Mesenchymal stem cell (in vitro differentiated cells and primary cell): ENCODE results near the gene GLMN.
A peak's percentile ranks its signal among the peaks of the same experiment; 100 is the strongest.

Source experiments
- DNase-seq: peaks from one replicate; pipeline ENCODE4 v3.0.0-alpha.2; 2013
- H2AFZ ChIP-seq: one replicate; pipeline ENCODE4 v1.6.1; 2013; ENCODE audit warnings: low read depth, mild to moderate bottlenecking, control low read depth, inconsistent platforms, low read length, moderate library complexity
- H2AK5ac ChIP-seq: 2 replicates; pipeline ENCODE4 v1.6.1; 2013; ENCODE audit warnings: low read length, moderate library complexity, mild to moderate bottlenecking, inconsistent platforms; ENCODE audit not compliant: severe bottlenecking
- H2BK120ac ChIP-seq: one replicate; pipeline ENCODE4 v1.6.1; 2013; ENCODE audit warnings: low read depth, mild to moderate bottlenecking, inconsistent platforms, low read length, moderate library complexity
- H2BK12ac ChIP-seq, 2 experiments: one replicate each; pipeline ENCODE4 v1.6.1; 2013; ENCODE audit warnings: inconsistent platforms in 2 of 2, low read length in 2 of 2, mild to moderate bottlenecking in 2 of 2, moderate library complexity in 2 of 2, control low read depth in 1 of 2
- H2BK15ac ChIP-seq: one replicate; pipeline ENCODE4 v1.6.1; 2013; ENCODE audit warnings: mild to moderate bottlenecking, low read depth, inconsistent platforms; ENCODE audit not compliant: poor library complexity, severe bottlenecking
- H2BK5ac ChIP-seq: 2 replicates; pipeline ENCODE4 v1.6.1; 2013; ENCODE audit warnings: low read depth, mild to moderate bottlenecking, low read length, control low read depth, inconsistent platforms; ENCODE audit not compliant: poor library complexity, severe bottlenecking
- H3K14ac ChIP-seq, 2 experiments: one replicate each; pipeline ENCODE4 v1.6.1; 2013; ENCODE audit warnings: inconsistent platforms in 2 of 2, low read length in 2 of 2, control low read depth in 1 of 2, mild to moderate bottlenecking in 1 of 2, moderate library complexity in 1 of 2
- H3K18ac ChIP-seq, 2 experiments: one replicate each; pipeline ENCODE4 v1.6.1; 2013; ENCODE audit warnings: inconsistent platforms in 2 of 2, low read length in 2 of 2, control low read depth in 1 of 2, low read depth in 1 of 2, mild to moderate bottlenecking in 1 of 2
- H3K23ac ChIP-seq, 2 experiments: one replicate each; pipeline ENCODE4 v1.6.1; 2013; ENCODE audit warnings: inconsistent platforms in 2 of 2, low read length in 2 of 2, mild to moderate bottlenecking in 2 of 2, moderate library complexity in 2 of 2, control low read depth in 1 of 2
- H3K27ac ChIP-seq: 2 replicates; pipeline ENCODE4 v1.5.1; 2013; ENCODE audit warnings: mild to moderate bottlenecking, moderate library complexity, low read length, control low read depth, inconsistent platforms; ENCODE audit not compliant: poor library complexity, severe bottlenecking
- H3K27me3 ChIP-seq, 2 experiments: 2 replicates each; pipeline versions ENCODE4 v1.6.1 to v1.7.0; 2013; ENCODE audit warnings: low read length in 2 of 2, mild to moderate bottlenecking in 2 of 2, moderate library complexity in 2 of 2, control low read depth in 1 of 2, inconsistent platforms in 1 of 2; ENCODE audit not compliant: control insufficient read depth in 1 of 2, insufficient read depth in 1 of 2
- H3K36me3 ChIP-seq, 2 experiments: 2 replicates each; pipeline versions ENCODE4 v1.6.1 to v1.7.0; 2013; ENCODE audit warnings: low read length in 2 of 2, control low read depth in 1 of 2, inconsistent platforms in 1 of 2, low read depth in 1 of 2, mild to moderate bottlenecking in 1 of 2; ENCODE audit not compliant: insufficient read depth in 2 of 2, control insufficient read depth in 1 of 2
- H3K4ac ChIP-seq, 2 experiments: one replicate each; pipeline ENCODE4 v1.6.1; 2013; ENCODE audit warnings: inconsistent platforms in 2 of 2, low read length in 2 of 2, mild to moderate bottlenecking in 2 of 2, moderate library complexity in 2 of 2, control low read depth in 1 of 2, low read depth in 1 of 2
- H3K4me1 ChIP-seq: 2 replicates; pipeline ENCODE4 v1.6.1; 2013; ENCODE audit warnings: low read depth, low read length, control low read depth; ENCODE audit not compliant: control insufficient read depth, insufficient read depth
- H3K4me2 ChIP-seq: 2 replicates; pipeline ENCODE4 v1.6.1; 2013; ENCODE audit warnings: low read length, mild to moderate bottlenecking, inconsistent platforms; ENCODE audit not compliant: poor library complexity, severe bottlenecking
- H3K4me3 ChIP-seq, 2 experiments: 2 replicates each; pipeline versions ENCODE4 v1.5.1 to v1.7.0; 2013; ENCODE audit warnings: low read length in 2 of 2, mild to moderate bottlenecking in 2 of 2, control low read depth in 1 of 2, low read depth in 1 of 2; ENCODE audit not compliant: insufficient read depth in 1 of 2
- H3K79me1 ChIP-seq: replicated peaks from 2 replicates; pipeline ENCODE4 v1.6.1; 2013; ENCODE audit warnings: mild to moderate bottlenecking, control low read depth, low read length, inconsistent platforms; ENCODE audit not compliant: poor library complexity, severe bottlenecking
- H3K9ac ChIP-seq: 2 replicates; pipeline ENCODE4 v1.7.0; 2013; ENCODE audit warnings: mild to moderate bottlenecking, low read length, moderate library complexity
- H3K9me3 ChIP-seq: 2 replicates; pipeline ENCODE4 v1.7.0; 2013; ENCODE audit warnings: mild to moderate bottlenecking, low read length; ENCODE audit not compliant: control insufficient read depth
- H4K8ac ChIP-seq: one replicate; pipeline ENCODE4 v1.6.1; 2013; ENCODE audit warnings: inconsistent platforms, mild to moderate bottlenecking, low read length, moderate library complexity
- H4K91ac ChIP-seq: one replicate; pipeline ENCODE4 v1.6.1; 2013; ENCODE audit warnings: mild to moderate bottlenecking, low read length, inconsistent platforms
- WGBS: methylation state at CpG from one replicate; pipeline ENCODE4 v1.1.7; 2013; ENCODE audit warnings: mixed read lengths; 5-methylcytosine and 5-hydroxymethylcytosine counted together

GLMN gene

GRCh38 chr1:92276082-92276481, 22.7 kb downstream of the GLMN start:
- H2AK5ac ChIP-seq = no peak overlapping the region

GRCh38 chr1:92274939-92275338, 23.8 kb downstream of the GLMN start:
- Histone ChIP-seq H4K91ac (no peak overlapping the region), H3K27ac (no peak overlapping the region), H3K79me1 (peaks cover 16% of the 10 kb centered on the region), H2AFZ (no peak overlapping the region), H3K14ac (no peak overlapping the region), H3K9ac (no peak overlapping the region), H2BK5ac (no peak overlapping the region), H3K4me2 (no peak overlapping the region), H3K23ac (no peak overlapping the region), H3K18ac (no peak overlapping the region), H3K4me3 (no peak overlapping the region), H2BK120ac (no peak overlapping the region), H3K36me3 (peaks cover 17 to 80% of the 10 kb centered on the region in 2 experiments), H4K8ac (no peak overlapping the region), H2BK15ac (no peak overlapping the region), H2AK5ac (no peak overlapping the region), H3K4ac (no peak overlapping the region), H3K4me1 (no peaks in the 10 kb centered on the region), H3K9me3 (peaks cover 4% of the 10 kb centered on the region), H3K27me3 (no peaks in the 10 kb centered on the region), H2BK12ac (no peak overlapping the region)
- peak; percentile 25 for DNase-seq
- WGBS = 30% methylated on average over 1 of the region's 1 CpG

More at GRCh38 chr1:92276082-92276481, 22.7 kb downstream of the GLMN start:
- 96% methylated on average over 3 of the region's 3 CpGs for WGBS
- Histone ChIP-seq H3K27ac (no peak overlapping the region), H2BK120ac (no peak overlapping the region), H3K9me3 (peaks cover 4% of the 10 kb centered on the region), H3K4me2 (no peak overlapping the region), H2BK12ac (no peak overlapping the region), H2AFZ (no peak overlapping the region), H2BK5ac (no peak overlapping the region), H3K36me3 (peaks cover 19 to 78% of the 10 kb centered on the region in 2 experiments), H3K14ac (no peak overlapping the region), H3K23ac (no peak overlapping the region), H3K79me1 (peaks cover 16% of the 10 kb centered on the region), H3K9ac (no peak overlapping the region), H3K4me3 (no peak overlapping the region), H2BK15ac (no peak overlapping the region), H4K91ac (no peak overlapping the region), H3K4ac (no peak overlapping the region), H3K4me1 (no peaks in the 10 kb centered on the region), H3K18ac (no peak overlapping the region), H4K8ac (no peak overlapping the region), H3K27me3 (no peaks in the 10 kb centered on the region)
- DNase-seq = no peak

- H4K91ac ChIP-seq = no peak overlapping the region
- WGBS = 100% methylated on average over 1 of the region's 1 CpG
- no peak overlapping the region for H3K4me3 ChIP-seq
- H3K4ac ChIP-seq = no peak overlapping the region
- H2BK5ac ChIP-seq = no peak overlapping the region
- no peak overlapping the region for H2BK120ac ChIP-seq
- no peak overlapping the region for H3K14ac ChIP-seq
- H3K18ac ChIP-seq = no peak overlapping the region
- peaks cover 4% of the 10 kb centered on the region for H3K9me3 ChIP-seq
- no peak overlapping the region for H4K8ac ChIP-seq
- H3K4me1 ChIP-seq = no peaks in the 10 kb centered on the region
- H2AK5ac ChIP-seq = no peak overlapping the region
- H3K27me3 ChIP-seq = no peaks in the 10 kb centered on the region
- H2BK15ac ChIP-seq = no peak overlapping the region
- no peak overlapping the region for H2BK12ac ChIP-seq
- H3K9ac ChIP-seq = no peak overlapping the region
- no peak overlapping the region for H3K27ac ChIP-seq
- DNase-seq = no peak
- peaks cover 11% of the 10 kb centered on the region for H3K79me1 ChIP-seq
- no peak overlapping the region for H3K23ac ChIP-seq
- H3K4me2 ChIP-seq = no peak overlapping the region
- H3K36me3 ChIP-seq = peaks cover 7 to 86% of the 10 kb centered on the region in 2 experiments
- H2AFZ ChIP-seq = no peak overlapping the region
Measured at GRCh38 chr1:92273039-92273438, 25.7 kb downstream of the GLMN start.

- no peak overlapping the region for H4K91ac ChIP-seq
- H2AK5ac ChIP-seq = no peak overlapping the region
- no peak overlapping the region for H2BK12ac ChIP-seq
- no peak overlapping the region for H3K23ac ChIP-seq
- no peak overlapping the region for H4K8ac ChIP-seq
- H2AFZ ChIP-seq = no peak overlapping the region
- no peak overlapping the region for H3K14ac ChIP-seq
- H3K9me3 ChIP-seq = no peaks in the 10 kb centered on the region
- H3K4ac ChIP-seq = no peak overlapping the region
- H3K79me1 ChIP-seq = no peaks in the 10 kb centered on the region
- H3K4me3 ChIP-seq = no peak overlapping the region
- 95% methylated on average over 2 of the region's 3 CpGs for WGBS
- no peak overlapping the region for H2BK5ac ChIP-seq
- no peak overlapping the region for H2BK15ac ChIP-seq
- H3K4me1 ChIP-seq = no peaks in the 10 kb centered on the region
- no peak overlapping the region for H3K4me2 ChIP-seq
- peaks cover 6 to 68% of the 10 kb centered on the region in 2 experiments for H3K36me3 ChIP-seq
- no peaks in the 10 kb centered on the region for H3K27me3 ChIP-seq
- H3K9ac ChIP-seq = no peak overlapping the region
- no peak overlapping the region for H2BK120ac ChIP-seq
- H3K18ac ChIP-seq = no peak overlapping the region
- no peak overlapping the region for H3K27ac ChIP-seq
- no peak for DNase-seq
Measured at GRCh38 chr1:92262516-92262915, 36.3 kb downstream of the GLMN start.
